Stimulated activated memory B cell treated with anti-CD40 and anti-IgM and Interleukin-4, amounts not matched to agents 10 μg/mL and 1 μg/mL and 100 μg/mL, for 72 hours (primary cell): ENCODE measurements around the gene CXADR.

Source experiments
- ATAC-seq: fragments of 150-1000 bp; cut with Tn5 transposase; 2 replicates; pipeline ENCODE4 v1.10.0; 2021
- H3K27ac Mint-ChIP-seq: one replicate; pipeline ENCODE4 v1.8.0; 2022; ENCODE audit warnings: mild to moderate bottlenecking, mixed read lengths
- H3K27me3 Mint-ChIP-seq: one replicate; pipeline ENCODE4 v1.8.0; 2022; ENCODE audit warnings: mixed read lengths
- H3K36me3 Mint-ChIP-seq: one replicate; pipeline ENCODE4 v1.8.0; 2022; ENCODE audit warnings: mixed read lengths
- H3K4me1 Mint-ChIP-seq: one replicate; pipeline ENCODE4 v1.8.0; 2022; ENCODE audit warnings: mixed read lengths
- H3K4me3 Mint-ChIP-seq: one replicate; pipeline ENCODE4 v1.8.0; 2022; ENCODE audit warnings: mild to moderate bottlenecking, moderate library complexity, mixed read lengths
- H3K9me3 Mint-ChIP-seq: one replicate; pipeline ENCODE4 v1.8.0; 2022; ENCODE audit warnings: mixed read lengths

Gene CXADR

DNA sequence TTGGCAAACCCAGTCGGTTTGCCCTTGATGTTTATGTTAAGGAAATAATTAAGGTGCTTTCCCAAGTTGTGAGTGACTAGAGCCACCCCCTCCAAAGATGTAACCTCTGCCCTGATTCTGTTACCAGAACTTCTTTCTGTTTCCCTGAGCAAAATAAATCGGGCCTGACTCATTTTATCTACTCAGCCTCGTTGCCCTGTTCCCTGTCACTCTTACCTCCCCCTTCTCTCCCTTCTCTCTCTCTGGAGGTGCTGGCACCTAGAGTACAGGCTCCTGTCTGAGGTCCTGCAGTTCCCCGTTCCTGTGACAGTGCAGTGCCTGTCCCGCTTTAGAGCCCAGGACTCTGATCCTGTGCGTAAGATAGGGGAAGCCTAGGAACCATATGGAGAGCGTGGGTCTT, 35.4 kb downstream of the CXADR start:
- ATAC-seq: no peak
- Mint-ChIP-seq H3K4me1 (no peaks in the 10 kb centered on the region), H3K27ac (no peak overlapping the region), H3K9me3 (no peaks in the 10 kb centered on the region), H3K27me3 (no peaks in the 10 kb centered on the region), H3K36me3 (no peaks in the 10 kb centered on the region), H3K4me3 (no peak overlapping the region)

DNA sequence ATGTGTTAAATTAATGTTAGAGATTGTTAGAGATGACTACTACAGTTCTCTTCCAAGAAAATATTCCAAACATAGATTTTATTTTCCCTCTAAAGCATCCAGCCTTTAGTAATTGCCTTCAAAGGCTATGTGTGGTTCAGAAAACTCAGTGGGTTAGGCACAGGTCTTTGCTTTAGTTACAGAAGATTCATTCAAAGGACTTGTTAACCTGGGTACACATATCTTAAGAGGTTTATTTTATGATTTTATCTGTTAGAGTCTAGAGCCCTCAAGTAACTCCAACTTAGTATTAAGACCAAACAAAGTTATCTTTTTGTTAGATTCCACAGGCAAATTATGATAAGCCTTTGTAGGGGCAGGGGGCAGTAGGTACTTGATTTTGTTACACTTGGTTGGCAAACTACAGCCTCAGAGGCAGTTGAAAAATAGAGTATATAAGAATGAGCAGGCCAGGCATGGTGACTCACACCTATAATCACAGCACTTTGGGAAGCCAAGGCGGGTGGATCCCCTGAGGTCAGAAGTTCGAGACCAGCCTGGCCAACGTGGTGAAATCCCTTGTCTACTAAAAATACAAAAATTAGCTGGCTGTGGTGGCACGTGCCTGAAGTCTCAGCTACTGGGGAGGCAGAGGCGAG, 37.9 kb downstream of the CXADR start:
- Mint-ChIP-seq H3K9me3 (no peaks in the 10 kb centered on the region), H3K4me3 (no peak overlapping the region), H3K4me1 (no peaks in the 10 kb centered on the region), H3K27ac (no peak overlapping the region), H3K27me3 (no peaks in the 10 kb centered on the region), H3K36me3 (no peaks in the 10 kb centered on the region)
- ATAC-seq: no peak

DNA sequence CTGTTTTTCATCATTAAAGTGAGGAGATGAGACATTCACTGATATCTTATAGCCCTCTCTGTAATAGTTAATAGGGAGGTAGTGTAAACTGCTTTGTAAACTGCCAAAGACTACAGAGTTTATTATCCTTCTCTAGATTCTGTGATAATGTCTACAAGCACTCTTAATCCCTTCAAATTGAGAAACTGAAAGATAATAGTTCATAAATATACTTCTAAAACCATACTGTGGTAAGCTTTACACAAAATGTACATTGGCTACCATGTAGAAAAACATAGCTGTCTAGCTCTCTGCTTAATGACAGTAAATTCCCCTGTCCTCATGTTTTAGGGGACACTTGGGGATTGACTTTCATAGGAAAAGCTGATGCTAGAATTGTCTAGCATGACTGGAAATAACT, 39.6 kb downstream of the CXADR start:
- no peak for ATAC-seq
- H3K9me3 Mint-ChIP-seq: no peaks in the 10 kb centered on the region
- H3K27me3 Mint-ChIP-seq: no peaks in the 10 kb centered on the region
- H3K27ac Mint-ChIP-seq: no peak overlapping the region
- no peaks in the 10 kb centered on the region for H3K36me3 Mint-ChIP-seq
- no peak overlapping the region for H3K4me3 Mint-ChIP-seq
- H3K4me1 Mint-ChIP-seq: no peaks in the 10 kb centered on the region

DNA sequence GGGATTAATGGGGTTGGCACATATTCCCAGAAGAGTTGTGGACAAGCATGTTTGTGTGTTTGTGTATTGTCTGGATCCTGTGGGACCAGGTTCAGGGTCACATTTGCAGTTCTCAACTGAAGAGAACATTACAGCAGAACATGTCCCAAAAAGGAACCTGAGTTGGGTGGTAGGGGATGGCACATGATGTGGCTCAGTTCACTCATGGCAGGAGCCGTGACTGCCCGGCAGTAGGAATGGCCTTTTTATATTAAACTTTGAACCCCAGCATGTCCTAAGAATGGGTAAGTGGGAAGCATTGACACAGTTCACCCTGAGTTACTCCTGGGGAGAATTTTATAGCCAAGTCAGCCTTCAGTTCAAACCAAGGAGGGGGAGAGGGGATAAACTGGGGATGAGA, 41.3 kb downstream of the CXADR start:
- Mint-ChIP-seq H3K4me1 (no peaks in the 10 kb centered on the region), H3K9me3 (no peaks in the 10 kb centered on the region), H3K27me3 (no peaks in the 10 kb centered on the region), H3K36me3 (no peaks in the 10 kb centered on the region), H3K27ac (no peak overlapping the region), H3K4me3 (no peak overlapping the region)
- no peak for ATAC-seq

DNA sequence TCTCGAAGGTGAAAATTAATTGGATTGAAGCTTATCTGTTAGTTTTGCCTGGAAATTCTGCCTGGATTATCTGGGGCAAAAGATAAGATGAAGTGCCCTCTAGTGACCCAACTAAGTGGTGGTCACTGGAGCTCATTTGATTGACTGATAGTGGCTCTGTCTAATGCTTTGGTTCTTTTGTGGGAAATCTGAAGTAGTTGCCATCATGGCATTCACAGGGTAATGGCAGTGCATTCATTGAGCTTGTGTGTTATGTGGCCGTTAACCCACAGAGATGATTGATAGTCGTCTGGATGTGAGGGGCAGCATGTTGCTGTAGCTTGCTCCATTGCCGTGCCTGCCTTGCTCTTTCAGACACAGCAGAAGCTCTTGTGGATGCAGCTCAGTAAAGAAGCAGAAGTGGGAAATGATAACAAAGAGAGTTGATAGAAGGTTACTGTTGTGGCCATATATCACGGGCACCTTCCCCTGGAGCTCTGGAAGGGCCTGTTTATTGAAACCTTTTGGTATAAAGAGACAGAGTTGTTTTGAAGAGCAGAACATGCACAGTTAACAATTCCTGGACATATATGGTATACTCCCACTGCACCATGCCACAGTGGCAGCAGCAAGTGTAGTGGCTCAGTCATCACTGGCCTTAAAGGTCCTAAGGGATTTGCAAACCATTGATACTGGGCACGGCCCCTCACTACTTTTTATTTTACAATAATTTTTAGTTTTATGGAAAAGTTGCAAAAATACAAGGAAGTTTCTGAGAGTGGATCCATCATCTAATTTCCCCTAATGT, 42.0 kb downstream of the CXADR start:
- ATAC-seq: peak; percentile 6
- H3K4me1 Mint-ChIP-seq: no peaks in the 10 kb centered on the region
- no peaks in the 10 kb centered on the region for H3K9me3 Mint-ChIP-seq
- no peaks in the 10 kb centered on the region for H3K27me3 Mint-ChIP-seq
- H3K27ac Mint-ChIP-seq: no peak overlapping the region
- H3K36me3 Mint-ChIP-seq: no peaks in the 10 kb centered on the region
- H3K4me3 Mint-ChIP-seq: no peak overlapping the region

DNA sequence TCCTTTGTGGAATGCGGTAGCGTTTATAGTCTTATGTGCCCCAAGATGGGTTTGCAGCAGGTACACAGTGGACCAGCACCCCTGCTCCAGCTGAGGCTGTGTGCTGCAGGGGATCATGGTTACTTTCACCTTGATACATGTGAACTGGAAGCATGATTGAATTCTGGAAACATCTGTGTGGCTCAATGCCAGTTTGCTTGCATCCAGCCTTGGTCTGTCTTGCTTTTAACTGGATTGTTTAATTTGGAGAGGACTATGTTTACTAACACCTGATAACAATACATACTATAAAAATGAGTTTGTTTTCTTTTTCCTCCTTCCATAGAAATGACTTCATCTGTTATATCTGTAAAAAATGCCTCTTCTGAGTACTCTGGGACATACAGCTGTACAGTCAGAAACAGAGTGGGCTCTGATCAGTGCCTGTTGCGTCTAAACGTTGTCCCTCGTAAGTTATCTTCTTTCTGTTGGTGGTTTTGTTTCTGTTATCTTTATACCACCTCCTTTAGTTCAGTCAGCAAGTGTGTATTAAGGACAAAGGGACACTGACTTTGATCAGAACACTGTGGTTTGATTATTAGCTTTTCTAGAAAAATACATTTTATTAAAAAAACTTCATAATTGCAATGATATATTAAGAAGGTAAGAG, 47.7 kb downstream of the CXADR start:
- Mint-ChIP-seq H3K27me3 (no peaks in the 10 kb centered on the region), H3K36me3 (no peaks in the 10 kb centered on the region), H3K4me1 (no peaks in the 10 kb centered on the region), H3K9me3 (no peaks in the 10 kb centered on the region), H3K4me3 (no peak overlapping the region), H3K27ac (no peak overlapping the region)
- ATAC-seq: no peak

DNA sequence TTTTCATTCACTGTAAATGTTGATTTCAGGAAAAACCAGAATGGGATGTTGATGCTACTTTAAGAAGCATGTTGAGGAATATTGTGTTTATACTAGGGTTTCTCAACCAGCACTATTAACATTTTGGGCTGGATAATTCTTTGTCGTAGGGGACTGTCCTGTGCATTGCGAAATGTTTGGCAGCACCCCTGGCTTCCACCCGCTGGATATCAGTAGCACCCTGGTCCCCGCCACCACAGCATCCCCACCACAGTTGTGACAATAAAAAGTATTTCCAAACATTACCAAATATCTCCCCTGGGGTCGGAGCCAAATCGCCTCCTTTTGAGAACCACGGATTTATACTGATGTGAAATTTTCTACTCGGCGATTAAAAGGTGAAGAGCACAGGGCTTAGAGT, 57.9 kb downstream of the CXADR start:
- ATAC-seq: no peak
- H3K9me3 Mint-ChIP-seq: no peaks in the 10 kb centered on the region
- H3K4me1 Mint-ChIP-seq: no peaks in the 10 kb centered on the region
- H3K27ac Mint-ChIP-seq: no peak overlapping the region
- no peak overlapping the region for H3K4me3 Mint-ChIP-seq
- no peaks in the 10 kb centered on the region for H3K36me3 Mint-ChIP-seq
- H3K27me3 Mint-ChIP-seq: peaks cover 9% of the 10 kb centered on the region

DNA sequence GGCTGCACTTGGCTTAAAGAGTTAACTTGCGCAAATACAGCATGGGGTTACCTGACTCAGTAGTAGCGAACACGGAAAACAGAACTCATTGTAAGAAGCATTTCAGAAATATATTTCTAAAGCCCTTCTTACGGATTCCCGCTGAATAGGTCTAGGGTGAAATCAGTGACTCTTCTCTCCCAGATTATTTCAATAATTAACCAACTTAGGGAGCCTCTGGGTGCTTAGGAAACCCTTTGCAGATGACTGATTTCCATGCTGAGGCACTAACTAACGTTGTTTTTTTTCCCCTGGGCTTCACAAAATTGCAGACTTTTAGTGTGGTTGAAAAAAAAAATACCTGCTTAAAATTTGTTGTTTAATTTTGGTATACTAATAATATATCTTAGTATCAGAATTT, 59.6 kb downstream of the CXADR start:
- no peak for ATAC-seq
- Mint-ChIP-seq H3K9me3 (no peaks in the 10 kb centered on the region), H3K4me1 (no peaks in the 10 kb centered on the region)

DNA sequence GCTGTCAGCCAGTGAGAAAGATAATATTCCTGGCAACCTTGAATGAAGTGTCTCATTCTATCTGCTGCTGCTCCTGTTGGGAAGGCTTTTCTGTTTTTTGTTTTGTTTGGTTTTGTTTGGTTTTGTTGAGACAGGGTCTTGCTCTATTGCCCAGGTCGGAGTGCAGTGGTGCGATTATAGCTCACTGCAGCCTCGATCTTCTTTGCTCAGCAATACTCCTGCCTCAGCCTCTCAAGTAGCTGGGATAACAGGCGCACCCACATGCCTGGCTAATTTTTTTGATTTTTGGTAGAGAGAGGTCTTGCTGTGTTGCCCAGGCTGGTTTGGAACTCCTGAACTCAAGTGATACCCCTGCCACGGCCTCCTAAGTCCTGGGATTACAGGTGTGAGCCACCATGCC, 62.2 kb downstream of the CXADR start:
- H3K36me3 Mint-ChIP-seq: no peaks in the 10 kb centered on the region
- no peak overlapping the region for H3K4me3 Mint-ChIP-seq
- H3K27ac Mint-ChIP-seq: no peak overlapping the region
- H3K4me1 Mint-ChIP-seq: no peaks in the 10 kb centered on the region
- ATAC-seq: no peak
- no peaks in the 10 kb centered on the region for H3K9me3 Mint-ChIP-seq
- peaks cover 9% of the 10 kb centered on the region for H3K27me3 Mint-ChIP-seq

More for the DNA sequence above, 59.6 kb downstream of the CXADR start:
- no peaks in the 10 kb centered on the region for H3K36me3 Mint-ChIP-seq
- no peak overlapping the region for H3K27ac Mint-ChIP-seq
- H3K27me3 Mint-ChIP-seq: peaks cover 9% of the 10 kb centered on the region
- no peak overlapping the region for H3K4me3 Mint-ChIP-seq

DNA sequence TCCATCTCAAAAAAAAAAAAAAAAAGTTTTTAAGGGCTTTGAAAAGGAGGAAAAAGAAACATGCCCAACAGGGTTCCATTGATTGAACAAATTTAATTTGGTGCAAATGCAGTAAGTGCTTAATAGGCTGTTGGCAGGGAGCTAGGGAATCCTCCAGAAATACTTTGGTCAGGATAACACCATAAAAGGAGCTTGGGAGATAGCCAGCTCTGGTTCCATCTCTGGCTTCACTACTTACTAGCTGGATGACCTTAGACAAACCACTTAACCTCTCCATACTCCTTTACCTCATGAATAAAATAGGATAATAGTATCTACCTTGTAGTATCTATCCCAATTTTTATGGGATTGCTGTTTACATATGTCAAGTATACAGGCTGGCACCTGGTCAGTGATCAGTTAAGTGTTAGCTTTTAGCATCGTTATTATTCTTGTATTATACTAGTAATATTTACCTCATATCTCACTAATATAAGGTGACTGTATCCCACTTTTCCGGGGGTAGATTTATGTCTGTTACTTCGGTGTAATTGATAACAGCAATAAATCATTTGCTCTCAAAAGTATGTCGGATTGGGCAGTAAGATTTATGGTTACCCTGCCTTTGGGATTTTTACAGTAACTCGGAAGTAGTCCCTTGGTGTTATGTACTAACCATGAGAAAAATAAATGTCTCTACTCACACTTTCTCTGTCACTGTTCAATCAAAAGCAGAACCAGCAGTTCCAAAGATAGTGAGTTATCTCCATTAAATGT, 63.4 kb downstream of the CXADR start:
- no peaks in the 10 kb centered on the region for H3K36me3 Mint-ChIP-seq
- H3K4me1 Mint-ChIP-seq: no peaks in the 10 kb centered on the region
- H3K4me3 Mint-ChIP-seq: no peak overlapping the region
- H3K9me3 Mint-ChIP-seq: no peaks in the 10 kb centered on the region
- ATAC-seq: no peak
- H3K27ac Mint-ChIP-seq: no peak overlapping the region
- peaks cover 9% of the 10 kb centered on the region for H3K27me3 Mint-ChIP-seq

DNA sequence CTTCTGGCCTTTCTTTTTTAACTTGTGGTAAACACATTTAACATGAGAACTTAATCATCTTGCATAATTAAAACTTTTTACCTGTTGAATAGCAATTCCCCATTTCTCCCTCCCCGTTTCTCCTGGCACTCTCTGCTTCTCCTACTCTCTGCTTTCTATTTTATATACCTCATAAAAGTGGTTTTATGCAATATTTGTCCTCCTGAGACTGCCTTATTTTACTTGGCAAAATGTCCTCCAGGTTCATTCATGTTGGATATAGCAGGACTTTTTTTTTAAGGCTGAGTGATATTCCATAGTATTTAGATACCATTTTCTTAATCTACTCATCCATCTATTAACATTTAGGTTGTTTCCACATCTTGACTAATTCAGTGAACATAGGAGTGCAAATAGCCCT, 64.9 kb downstream of the CXADR start:
- Mint-ChIP-seq H3K4me3 (no peak overlapping the region), H3K36me3 (no peaks in the 10 kb centered on the region), H3K4me1 (no peaks in the 10 kb centered on the region), H3K27ac (no peak overlapping the region), H3K27me3 (peaks cover 9% of the 10 kb centered on the region), H3K9me3 (no peaks in the 10 kb centered on the region)
- no peak for ATAC-seq

DNA sequence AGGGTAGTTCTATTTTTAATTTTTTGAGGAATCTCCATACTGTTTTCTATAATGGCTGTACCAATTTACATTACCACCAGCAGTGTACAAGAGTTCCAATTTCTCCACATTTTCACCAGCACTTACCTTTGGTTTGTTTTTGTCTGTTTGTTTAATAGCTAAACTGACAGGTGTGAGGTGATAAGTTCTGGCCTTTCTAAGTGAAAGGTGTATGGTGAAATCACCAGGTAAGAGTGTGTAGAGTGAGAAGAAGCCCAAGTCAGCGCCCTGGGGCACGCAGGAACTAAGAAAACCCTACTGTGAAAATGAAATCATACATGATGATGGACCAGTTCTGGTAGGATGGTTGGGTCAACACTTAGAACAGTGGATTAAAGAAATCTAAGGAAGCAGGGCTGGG, 65.3 kb downstream of the CXADR start:
- Mint-ChIP-seq H3K27me3 (peaks cover 9% of the 10 kb centered on the region), H3K36me3 (no peaks in the 10 kb centered on the region), H3K4me3 (no peak overlapping the region), H3K27ac (no peak overlapping the region), H3K4me1 (no peaks in the 10 kb centered on the region), H3K9me3 (no peaks in the 10 kb centered on the region)
- ATAC-seq: no peak

DNA sequence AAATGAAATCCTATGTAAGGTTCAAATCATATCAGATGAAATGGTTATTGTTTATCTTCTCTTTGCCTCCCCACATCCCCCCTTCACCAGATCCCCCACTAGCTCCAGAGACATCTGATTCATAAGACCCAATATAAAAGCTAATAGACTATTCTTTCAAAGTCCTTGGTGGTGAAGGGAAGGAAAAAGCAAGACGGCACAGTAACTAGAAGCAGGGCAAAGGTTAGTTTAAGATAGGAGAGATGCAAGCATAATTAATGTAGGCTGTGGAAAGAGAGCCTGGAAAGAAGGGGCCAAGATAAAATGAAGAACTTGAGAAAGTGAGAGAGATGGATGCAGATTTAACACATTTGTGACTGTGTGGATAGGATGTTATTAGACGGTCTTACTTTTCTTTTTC, 66.0 kb downstream of the CXADR start:
- no peaks in the 10 kb centered on the region for H3K9me3 Mint-ChIP-seq
- H3K4me3 Mint-ChIP-seq: no peak overlapping the region
- H3K36me3 Mint-ChIP-seq: no peaks in the 10 kb centered on the region
- ATAC-seq: no peak
- no peak overlapping the region for H3K27ac Mint-ChIP-seq
- H3K4me1 Mint-ChIP-seq: no peaks in the 10 kb centered on the region
- peaks cover 8% of the 10 kb centered on the region for H3K27me3 Mint-ChIP-seq

DNA sequence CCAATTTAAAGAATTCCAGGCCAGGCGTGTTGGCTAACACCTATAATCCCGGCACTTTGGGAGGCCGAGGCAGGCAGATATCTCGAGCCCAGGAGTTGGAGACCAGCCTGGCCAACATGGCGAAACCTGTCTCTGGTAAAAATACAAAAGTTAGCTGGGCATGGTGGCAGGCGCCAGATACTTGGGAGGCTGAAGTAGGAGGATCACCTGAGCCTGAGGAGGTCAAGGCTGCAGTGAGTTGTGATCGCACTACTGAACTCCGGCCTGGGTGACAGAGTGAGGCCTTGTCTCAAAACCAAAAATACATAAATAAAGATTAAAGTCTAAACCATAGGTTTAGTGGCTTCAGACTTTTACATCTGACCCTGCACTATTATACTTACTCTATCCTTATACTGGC, 67.5 kb downstream of the CXADR start:
- no peak for ATAC-seq
- Mint-ChIP-seq H3K27me3 (no peaks in the 10 kb centered on the region), H3K27ac (no peak overlapping the region)

DNA sequence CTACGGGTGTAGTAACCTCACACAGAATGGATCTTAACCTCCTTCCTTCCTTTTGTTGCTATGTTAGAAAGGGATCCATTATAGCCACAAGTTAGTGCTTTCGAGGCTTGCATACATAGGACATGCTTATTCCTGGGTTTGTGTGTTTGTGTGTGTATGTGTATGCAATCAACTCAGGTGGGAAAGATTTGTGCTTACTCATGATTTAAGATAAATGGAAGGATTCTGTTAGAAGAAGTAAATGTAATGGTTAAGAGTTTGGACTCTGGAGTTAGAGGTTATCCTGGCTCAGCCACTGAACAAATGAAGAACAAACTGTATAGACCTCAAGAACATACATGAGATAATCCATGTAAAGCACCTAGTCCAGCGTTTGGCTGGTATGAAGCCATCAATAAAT, 71.1 kb downstream of the CXADR start:
- H3K4me3 Mint-ChIP-seq: no peak overlapping the region
- H3K4me1 Mint-ChIP-seq: no peaks in the 10 kb centered on the region
- no peaks in the 10 kb centered on the region for H3K27me3 Mint-ChIP-seq
- no peak for ATAC-seq
- no peaks in the 10 kb centered on the region for H3K36me3 Mint-ChIP-seq
- no peaks in the 10 kb centered on the region for H3K9me3 Mint-ChIP-seq
- H3K27ac Mint-ChIP-seq: no peak overlapping the region

More for the DNA sequence above, 67.5 kb downstream of the CXADR start:
- Mint-ChIP-seq H3K4me1 (no peaks in the 10 kb centered on the region), H3K9me3 (no peaks in the 10 kb centered on the region), H3K4me3 (no peak overlapping the region), H3K36me3 (no peaks in the 10 kb centered on the region)
